GM12801 (cell line): Measurements from ENCODE around the gene SORCS3.

Source experiments
- TF ChIP-seq, protein P1 (sequence below): IDR thresholded peaks from one replicate; pipeline ENCODE4 v1.5.1; 2011; ENCODE audit warnings: control low read depth; ENCODE audit not compliant: insufficient read length; ENCODE audit errors: extremely low read depth

Gene SORCS3

DNA sequence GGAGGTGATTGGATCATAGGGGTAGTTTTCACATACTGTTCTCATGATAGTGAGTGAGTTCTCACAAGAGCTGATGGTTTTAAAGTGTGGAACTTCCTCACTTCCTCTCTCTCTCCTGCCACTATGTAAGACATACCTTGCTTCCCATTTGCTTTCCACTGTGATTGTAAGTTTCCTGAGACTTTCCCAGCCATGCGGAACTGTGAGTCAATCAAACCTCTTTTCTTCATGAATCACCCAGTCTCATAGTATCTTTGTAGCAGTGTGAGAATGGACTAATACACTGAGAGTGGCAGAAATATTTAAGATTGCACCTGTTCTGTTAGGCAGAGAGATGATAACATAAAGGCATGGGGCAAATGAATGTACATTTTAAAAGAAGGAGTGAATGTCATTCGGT is 507.8 kb downstream of the SORCS3 start:
- TF ChIP-seq, protein P1, sequence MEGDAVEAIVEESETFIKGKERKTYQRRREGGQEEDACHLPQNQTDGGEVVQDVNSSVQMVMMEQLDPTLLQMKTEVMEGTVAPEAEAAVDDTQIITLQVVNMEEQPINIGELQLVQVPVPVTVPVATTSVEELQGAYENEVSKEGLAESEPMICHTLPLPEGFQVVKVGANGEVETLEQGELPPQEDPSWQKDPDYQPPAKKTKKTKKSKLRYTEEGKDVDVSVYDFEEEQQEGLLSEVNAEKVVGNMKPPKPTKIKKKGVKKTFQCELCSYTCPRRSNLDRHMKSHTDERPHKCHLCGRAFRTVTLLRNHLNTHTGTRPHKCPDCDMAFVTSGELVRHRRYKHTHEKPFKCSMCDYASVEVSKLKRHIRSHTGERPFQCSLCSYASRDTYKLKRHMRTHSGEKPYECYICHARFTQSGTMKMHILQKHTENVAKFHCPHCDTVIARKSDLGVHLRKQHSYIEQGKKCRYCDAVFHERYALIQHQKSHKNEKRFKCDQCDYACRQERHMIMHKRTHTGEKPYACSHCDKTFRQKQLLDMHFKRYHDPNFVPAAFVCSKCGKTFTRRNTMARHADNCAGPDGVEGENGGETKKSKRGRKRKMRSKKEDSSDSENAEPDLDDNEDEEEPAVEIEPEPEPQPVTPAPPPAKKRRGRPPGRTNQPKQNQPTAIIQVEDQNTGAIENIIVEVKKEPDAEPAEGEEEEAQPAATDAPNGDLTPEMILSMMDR, result no peak

DNA sequence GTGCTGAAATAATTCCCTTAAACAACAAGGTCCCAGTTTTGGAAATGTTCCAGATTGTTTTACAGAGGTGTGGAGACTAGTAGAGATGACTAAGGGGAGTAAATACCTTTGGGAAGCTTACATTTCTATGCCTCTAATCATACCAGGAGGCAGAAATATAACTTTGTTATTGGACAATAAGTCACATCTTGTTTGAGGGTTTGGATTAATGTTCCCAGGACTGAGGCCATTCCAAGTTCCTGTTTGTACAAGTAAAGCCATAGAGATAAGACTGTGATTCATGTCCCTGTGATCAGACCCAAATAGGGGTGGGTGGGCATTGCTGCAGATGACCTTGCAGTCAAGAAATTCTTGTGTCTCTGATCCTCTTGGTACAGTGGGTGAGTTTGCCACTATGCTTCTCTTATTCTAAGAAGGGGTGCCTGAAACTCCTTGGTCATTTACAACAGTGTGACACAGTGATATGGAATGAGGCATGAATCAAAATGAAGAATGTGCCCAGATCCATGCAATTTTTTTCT is 508.3 kb downstream of the SORCS3 start:
- TF ChIP-seq, protein P1, result no peak

DNA sequence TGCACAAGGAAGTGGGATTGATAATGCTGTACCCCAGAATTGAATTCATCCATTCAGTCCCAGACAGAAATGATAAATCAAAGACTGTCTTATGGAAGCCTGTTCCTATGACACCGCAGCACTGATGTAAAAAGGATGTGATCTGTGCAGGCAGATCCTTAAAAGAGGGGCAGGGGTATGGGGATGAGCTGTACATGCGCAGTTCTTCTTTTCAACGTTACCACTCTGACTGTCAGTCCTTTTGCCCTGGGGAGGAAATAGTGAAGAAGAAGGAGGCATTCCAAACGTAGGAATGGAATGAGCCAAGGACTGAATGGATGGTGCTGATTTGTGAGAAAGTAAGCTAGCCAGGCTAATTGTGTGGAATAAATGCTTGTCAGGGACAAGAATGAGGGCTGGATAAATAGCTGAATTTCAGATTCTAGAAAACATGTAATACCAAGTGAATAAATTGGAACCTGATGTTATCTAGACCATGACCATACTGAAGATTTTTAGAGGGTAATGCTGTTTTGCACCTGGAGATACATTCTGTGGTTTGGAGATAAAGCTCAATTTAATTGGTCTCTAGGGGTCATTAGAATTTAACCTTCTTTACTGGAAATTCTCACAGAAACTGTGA is 509.3 kb downstream of the SORCS3 start:
- TF ChIP-seq, protein P1, result no peak

DNA sequence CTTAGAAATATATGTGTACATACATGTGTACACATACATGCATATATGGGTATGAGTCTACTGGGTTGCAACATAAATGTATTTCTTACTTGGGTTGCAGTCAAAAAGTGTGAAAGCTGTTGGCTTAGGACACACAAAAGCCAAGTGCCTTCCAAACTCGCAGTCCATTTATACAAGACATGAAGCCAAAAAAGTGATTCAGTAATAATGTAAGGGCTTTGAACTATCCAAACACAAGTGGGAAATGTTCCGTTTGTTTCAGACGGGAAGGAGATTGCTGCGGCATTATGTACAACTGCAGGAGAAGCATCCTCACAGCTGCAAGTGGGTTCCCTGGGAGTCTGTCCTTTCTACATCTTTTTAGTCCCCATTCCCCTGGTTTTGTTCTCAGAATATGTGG is 513.6 kb downstream of the SORCS3 start:
- TF ChIP-seq, protein P1, result no peak

DNA sequence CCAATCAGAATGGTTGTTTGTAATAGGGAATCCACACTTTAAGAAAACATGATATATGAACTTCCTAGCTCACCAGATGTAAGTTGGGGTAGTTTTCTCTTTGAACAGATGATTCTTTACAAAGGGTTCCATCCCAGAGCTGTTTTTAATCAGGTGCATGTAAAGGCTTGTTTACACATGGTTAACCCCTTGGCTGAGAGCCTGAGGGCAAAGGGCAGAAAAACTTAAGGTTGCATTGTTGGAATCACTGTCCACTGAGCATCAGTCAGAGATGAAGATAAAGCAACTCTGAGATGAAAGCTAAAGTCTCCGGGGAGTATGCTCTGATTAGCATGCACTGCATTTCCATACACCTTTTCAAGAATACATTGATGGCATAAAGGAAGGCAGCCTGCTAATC is 518.2 kb downstream of the SORCS3 start:
- TF ChIP-seq, protein P1, result no peak

DNA sequence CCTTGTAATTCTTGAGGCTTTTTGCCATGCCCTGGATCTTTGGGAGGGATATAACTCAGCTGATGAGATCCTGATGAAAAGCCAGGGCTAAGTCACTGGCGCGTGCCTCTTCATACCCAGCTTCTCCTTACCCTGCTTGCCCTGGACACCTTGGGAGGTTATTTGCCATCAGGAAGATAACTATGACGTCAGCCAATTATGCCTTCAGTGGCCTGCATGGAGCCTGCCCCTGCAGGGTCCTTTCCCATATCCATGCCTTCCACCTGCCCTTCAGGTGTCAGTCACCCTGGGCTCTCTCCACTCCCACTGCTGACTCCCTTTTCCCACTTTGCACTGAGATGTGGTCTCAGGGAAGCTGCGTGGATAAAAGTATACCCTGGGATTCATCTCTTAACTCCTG is 520.1 kb downstream of the SORCS3 start:
- TF ChIP-seq, protein P1, result no peak

DNA sequence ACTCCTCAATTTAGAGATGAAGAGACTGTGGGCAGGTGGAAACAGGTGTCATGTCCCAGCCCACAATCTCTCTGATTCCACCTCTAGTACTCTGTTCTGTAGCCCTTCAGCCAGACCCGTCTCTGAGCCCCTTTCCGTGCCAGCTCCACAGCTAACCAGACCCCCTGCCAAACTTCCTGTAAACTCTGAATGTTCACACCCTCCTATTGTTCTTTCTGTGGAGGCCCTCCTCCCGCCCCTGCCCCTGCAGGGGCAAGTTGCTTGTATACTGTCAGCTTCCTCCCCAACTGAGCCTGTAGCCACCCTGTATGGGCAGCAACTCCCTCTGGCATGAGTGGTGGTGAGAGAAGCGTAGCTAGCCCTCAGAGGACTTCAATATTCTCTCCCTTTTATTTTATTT is 520.7 kb downstream of the SORCS3 start:
- TF ChIP-seq, protein P1, result no peak
